Adrenal gland (tissue), 5 donors: ENCODE data around the gene POC1A.

Experiments used
- CTCF ChIP-seq, 6 experiments: fragments of 450-650 bp in 4 of 6; fragments of 200-600 bp in 2 of 6; sonication (generic) in 1 of 6; IDR thresholded peaks; 1 replicate in 5 of 6; 2 replicates in 1 of 6; pipeline versions ENCODE4 v1.5.1 to v1.8.0; 2016 to 2021; ENCODE audit warnings: antibody characterized with exemption in 6 of 6, mild to moderate bottlenecking in 2 of 6, moderate library complexity in 1 of 6
- POLR2A ChIP-seq, 2 donors: fragments of 450-650 bp; IDR thresholded peaks; one replicate each; pipeline ENCODE4 v1.6.1; 2017; ENCODE audit warnings: antibody characterized with exemption in 2 of 2, mild to moderate bottlenecking in 2 of 2, moderate library complexity in 1 of 2
- donor health status: DM: no; HTN: no; CAD: no.

- TF ChIP-seq CTCF (IDR thresholded peaks at IDR 0.05) (no peak), POLR2A (IDR thresholded peaks at IDR 0.05) (no peak)
These were observed 30.1 kb downstream of the POC1A start for GRCh38 chr3:52124126-52124525.
